ENCODE data around the gene ZFHX3.

The ZFHX3 gene

DNA sequence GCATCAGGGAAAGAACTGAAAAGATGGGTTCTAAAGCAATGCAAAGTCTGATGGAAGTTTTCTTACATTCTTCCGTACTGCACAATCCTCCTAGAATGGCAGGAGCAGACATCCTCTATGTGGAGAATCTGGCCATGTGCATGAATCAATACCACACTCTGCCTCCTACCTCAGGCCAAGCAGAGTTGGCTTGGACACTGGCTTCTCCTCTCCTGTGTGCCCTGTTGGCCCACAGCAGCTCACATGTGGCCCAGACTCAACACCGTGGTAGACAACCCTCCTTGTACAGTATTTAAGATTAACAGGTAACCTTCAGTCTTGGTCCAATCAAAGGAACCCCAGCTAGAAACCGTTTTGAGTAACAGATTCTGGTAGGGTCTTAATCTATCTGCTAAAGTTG, 101.9 kb downstream of the ZFHX3 start:
- DNase-seq, result no peak

DNA sequence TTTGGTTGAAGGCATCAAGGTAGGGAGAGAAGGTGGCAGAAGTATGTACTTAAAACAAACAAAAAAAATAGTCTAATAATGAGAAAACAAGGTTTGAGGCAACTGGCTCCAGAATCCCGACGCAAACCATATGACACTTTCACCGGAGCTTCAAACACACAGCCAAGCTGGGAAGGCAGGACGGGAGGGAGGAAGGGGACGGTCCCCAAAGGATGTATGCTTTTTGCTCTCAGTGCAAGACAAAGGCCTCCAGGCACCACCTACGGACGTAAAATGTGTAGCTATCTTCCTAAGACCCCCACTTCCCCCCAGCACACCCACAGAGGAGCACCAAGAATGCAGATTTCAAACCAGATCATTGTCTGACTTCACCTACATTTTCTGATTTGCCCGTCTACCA, 102.3 kb downstream of the ZFHX3 start:
- no peak for DNase-seq

DNA sequence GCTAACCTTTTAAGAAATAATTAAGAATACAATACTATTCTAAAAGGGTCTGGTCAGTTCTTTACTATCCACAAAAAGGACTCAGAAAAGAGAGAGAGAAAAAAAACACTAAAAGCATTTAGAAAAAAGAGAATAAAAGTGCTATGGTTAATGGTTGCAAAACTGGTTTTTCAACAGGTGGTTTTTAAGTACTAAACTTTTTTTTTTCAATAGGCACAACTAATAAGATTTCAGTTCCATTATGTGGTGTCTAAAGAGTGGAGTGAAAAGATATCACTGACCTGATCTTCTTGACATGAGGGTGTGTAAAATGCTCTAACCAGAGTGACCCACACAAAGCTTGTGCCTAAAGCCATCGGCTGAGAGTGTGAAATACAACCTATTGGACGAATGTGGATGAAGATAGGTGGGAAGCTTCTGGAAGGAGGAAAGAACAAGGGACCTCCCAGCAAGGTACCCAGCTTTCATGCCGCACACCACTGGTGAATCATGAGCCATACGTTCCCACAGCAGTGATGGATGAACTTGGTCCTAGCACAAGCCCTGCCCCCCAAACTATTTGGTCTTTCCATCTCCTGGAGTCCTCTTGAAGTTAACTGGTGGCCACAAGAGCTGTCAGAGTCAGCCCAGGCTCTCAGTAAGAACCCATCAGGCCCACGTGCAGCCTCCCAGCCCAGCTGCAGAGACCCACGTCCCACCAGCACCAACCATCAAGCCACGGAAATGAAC, 103.0 kb downstream of the ZFHX3 start:
- no peak for DNase-seq

DNA sequence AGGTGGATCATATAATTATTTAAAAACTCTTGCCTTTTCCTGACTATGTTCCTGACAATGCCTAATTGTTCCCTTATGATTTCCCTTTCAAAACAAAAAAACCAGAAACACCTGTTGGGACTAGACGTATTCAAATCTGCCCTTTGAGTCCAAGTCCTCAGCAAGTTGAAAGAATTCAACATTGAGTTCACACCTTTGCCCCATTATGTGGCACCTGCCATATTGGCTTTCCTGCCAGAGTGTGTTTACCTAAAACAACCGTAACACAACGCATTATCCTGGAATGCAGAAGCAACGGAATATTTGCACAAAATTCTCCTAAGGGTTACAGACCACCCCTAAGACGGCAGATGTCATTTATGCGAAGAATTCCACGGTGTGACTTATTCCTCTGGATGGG, 105.9 kb downstream of the ZFHX3 start:
- DNase-seq, result no peak

DNA sequence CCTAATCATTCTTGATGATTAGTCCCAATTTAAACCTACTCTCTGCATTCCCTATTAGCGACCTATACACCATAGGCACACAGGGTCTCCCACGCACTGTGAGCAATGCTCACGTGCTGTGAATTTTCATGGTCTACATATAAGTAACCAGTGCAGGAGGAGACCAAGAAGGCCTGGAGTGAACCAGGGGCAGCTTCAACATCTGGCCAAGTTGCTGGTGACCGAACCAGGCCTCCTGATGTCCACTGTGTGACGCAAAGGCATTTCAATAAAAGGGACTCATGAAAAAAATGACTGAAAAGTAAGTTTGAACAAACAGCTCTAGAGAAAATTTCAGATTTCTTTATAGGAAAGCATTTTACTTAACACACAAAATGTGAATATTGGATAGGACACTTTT, 107.0 kb downstream of the ZFHX3 start:
- DNase-seq, result no peak

DNA sequence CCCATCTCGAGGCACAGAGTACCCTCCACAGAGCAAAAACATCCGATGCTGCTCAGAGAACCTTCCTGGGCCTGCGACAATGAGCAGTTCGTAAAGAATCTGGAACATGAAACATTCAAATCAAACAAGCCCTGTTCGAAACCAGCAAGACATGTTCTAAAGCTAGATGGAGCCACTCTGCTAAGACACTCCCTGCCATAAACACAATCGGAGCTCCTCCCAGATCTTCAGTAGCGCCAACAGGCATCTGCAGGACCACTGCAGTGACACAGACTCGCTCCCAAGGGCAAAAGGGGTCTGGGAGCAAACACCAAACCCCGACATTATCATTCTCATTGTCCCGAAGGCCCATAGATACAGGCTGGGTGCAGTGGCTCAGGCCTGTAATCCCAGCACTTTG, 108.7 kb downstream of the ZFHX3 start:
- no peak for DNase-seq

DNA sequence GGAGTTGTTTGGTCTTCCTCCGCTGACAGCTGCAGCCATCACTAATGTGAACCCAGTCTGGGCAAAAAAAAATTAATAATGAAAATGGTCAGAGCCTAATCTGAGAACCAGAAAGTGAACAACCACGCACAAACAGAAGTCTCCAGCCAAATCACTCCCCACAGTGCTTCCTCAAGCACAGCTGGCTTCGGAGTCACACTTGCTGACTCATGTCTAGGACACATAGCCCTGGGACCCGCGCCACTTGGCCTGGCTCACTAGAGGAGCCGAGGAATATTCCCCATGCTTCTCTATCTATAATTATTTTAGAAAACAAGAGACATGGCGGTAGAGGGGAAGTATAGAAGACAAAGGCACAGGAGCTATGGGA, 109.1 kb downstream of the ZFHX3 start:
- DNase-seq, result peak; percentile 28

DNA sequence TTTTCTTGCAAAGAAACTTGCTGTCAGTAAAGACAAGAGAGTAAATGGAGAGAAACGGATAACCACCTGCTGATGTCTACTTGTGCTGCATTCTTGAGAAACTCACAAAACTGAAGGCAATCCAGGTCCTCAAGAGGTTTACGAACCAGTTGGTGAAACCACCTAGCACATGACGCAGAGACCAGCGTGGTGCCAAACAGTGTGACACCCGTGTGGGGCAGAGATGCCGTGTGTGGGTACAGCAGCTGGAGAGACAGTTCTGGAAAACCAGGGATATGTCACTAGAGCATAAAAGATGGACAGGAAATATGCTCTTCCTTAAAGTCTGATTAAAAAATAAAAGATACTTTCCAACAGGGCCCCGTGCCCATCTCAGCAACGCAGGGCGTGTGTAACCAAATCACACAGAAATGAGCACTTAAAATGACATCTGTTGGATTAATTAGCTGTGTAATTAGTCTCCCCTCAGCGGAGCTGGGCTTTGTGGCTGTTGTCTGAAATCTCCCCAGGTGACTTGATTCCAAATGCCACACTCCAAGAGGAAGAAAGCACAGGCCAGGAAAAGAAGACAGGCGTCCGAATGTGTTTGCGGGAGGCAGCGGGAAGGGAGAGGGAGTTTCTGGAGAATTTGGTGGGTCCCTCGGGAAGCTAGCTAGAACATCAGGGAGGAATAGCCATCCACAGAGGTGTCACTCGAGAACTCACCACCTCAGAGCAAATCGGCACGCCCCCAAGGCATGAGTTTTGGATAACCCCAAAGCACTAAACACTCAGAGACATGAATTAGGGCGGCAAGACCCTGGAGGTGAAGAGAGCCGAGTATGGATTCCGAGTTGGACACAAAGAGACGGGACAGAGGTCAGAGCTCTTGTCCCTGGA, 109.8 kb downstream of the ZFHX3 start:
- DNase-seq, result no peak

DNA sequence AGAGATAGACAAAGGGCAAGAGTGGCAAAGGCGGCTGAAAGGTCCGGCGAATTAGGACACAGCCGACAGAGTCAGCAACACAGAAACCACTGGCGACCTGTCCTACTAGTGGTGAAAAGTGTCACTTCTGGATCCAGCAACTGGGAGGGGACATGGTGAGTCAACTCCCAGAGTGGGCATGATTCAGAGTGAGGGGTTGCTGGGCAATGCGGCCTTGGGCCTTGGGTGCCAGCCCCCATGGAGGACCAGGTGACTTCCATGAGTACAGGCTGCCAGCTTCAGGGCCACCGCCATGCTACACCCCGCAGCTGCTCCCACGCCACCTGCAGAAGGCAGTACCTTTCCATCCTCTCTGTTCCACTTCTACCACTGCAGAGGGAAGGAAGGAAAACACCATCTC, 110.6 kb downstream of the ZFHX3 start:
- DNase-seq, result no peak

DNA sequence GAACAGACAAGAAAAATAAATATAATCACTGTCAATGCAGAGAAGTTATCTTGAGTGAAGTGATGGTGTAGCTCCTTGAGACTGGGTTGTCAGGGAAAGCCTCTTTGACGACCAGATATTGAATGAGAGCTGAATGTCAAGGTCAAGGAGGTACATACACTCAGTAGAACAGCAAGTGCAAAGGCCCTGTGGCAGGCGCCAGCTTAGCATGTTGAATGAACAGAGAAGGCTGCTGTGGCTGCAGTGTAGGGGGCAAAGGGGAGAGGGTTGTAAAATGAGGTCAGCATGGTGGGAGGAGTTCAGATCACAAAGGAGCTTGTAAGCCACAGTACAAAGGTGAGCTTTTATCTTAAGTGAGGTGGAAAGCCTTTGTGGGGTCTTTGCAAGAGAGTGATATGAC, 111.5 kb downstream of the ZFHX3 start:
- DNase-seq, result no peak

DNA sequence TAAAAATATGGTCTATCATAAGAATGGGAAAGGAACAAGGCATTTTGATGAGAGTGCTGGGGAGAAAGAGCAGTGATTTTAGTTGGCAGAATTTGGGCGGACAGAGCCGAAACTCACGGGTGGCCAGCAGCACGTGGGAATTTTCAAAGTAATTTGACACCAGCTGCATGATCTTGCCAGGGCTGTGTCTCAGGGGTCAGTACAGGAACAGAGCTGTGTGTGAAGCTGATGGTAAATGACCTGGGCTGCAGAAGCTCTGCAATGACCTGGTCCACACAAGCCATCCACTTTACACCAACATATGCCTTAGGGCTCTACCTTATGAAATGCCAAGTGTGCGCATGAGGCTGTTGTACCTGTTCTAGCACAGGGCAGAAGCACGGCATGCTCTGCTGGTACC, 112.0 kb downstream of the ZFHX3 start:
- no peak for DNase-seq

DNA sequence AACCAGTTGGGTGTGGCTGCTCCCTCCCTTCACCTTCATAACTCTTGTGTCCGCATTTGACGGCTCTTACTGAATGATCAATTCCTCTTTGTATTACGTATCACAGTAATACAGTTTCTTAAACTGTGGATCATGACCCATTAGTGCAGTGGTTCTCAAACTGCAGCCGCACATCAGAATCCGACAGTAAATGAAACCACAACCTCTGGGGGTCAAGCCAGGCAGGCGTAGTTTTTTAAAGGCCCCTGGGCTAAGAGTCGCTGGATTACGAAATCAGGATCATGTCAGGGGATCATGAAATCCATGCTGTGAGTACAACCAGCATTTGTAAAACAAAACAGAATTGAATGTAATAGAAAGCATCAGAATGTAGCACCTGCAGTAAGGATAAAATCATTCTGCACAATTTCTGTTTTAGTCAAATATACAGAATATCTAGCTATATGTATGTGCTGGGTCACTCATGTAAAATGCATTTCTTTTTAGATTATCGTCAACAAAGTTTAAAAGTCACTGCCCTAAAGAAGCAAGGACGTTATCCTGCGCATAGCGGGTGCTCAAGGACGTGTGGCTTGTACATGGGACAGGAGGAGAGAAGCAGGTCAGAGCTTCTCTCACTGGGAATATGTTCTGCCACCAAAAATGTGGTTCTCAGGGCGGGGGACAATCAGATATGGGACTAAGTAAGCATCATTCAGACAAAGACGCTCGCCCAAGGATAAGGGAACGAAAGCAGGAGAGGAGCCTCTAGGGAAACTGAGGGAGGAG, 113.1 kb downstream of the ZFHX3 start:
- no peak for DNase-seq

DNA sequence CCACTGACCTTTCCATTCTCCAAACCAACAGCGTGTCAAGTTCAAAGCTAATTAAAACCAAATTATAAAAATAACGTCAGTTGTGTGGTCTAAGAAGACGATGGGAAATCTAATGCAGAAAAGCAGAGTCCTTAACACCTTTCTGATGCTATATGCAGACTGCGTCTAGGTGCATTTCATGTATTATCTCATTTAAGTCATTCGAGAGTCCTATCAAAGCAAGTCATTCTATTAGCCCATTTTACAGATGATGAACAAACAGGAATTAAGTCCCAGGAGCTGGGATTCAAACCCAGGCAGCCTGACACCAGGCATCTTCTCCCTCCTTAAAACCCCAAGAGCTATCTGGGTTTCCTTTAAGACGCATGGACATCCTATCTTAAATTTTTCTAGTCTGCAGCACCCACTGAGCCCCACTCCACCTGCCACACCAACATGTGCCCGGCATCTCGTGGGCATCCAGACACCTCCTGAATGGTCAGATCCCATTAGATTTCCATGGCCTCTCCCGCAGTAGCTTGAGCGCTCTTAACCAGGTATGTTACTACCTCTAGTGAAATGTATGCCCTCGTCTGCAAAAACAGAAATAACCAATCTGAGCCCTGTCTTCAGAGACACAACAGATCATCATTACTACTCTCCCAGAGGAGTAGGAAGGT, 115.1 kb downstream of the ZFHX3 start:
- DNase-seq, result no peak

DNA sequence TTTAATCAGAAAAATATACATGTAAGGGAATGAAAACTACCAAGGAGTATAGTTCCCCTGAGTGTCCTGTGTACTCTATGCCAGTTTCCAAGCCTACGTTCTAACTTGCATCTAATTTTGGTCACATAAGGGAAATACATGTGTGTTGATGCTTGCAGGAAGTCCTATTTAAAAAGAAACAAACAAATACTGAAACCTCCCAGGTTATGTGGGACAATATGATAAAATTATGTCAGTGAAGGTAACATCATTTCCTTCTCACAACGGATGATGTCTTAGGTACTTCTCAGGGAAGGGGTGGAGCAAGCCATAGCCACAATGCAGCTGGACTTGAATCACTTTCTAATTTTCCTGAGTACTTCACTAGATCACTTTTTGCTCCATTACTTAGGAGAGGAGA, 115.9 kb downstream of the ZFHX3 start:
- DNase-seq, result no peak

DNA sequence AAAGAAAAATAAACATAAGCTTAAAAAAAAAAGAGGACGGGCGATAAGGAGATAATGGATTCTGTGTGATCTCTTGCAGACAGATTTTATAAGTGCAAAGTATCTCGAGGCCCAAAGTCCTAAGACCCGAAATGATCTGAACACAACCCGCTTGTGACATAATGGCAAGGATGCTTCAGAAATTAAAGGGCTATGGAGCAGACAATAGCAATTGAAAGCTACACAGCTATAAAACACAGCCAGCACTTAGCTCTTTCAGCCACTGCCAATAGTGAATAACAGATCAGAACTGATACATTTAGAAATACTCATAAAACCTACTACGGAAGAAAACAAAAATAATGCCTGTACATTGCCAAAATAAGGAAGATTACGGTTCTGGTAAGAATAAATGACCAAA, 117.5 kb downstream of the ZFHX3 start:
- DNase-seq, result no peak

DNA sequence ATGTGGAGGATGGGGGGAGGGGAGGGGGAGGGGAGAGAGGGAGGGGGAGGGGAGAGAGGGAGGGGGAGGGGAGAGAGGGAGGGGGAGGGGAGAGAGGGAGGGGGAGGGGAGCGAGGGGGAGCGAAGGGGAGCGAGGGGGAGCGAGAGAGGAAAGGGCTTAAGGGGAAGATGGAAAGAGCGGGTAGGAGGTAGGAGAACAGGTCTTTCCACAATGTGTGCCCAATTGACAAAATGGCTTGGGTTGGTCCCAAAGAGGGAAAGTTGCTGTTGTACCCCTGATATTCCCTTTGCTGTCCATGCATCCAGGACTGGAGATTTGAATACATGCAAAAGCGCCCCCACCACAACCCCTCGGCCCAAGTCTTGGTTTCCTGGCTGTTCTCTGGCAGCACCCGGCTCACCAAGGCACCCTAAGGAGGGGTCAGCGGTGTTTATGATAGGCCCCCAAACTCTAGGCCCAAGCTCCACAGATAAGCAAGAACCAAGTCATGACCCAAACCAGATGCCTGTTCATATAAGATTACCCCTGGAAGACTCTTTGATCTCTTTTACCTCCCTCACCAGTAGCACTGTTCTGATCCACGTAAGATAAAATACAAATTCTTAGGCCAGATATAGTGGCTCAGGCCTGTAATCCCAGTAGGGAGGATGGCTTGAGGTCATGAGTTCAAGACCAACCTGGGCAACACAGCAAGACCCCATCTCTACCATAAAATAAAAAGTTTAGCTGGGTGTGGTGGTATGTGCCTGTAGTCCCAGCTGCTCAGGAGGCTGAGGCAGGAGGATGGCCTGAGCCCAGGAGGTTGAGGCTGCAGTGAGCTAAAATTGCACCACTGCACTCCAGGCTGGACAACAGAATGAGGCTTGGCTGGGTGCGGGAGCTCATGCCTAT, 119.6 kb downstream of the ZFHX3 start:
- no peak for DNase-seq

DNA sequence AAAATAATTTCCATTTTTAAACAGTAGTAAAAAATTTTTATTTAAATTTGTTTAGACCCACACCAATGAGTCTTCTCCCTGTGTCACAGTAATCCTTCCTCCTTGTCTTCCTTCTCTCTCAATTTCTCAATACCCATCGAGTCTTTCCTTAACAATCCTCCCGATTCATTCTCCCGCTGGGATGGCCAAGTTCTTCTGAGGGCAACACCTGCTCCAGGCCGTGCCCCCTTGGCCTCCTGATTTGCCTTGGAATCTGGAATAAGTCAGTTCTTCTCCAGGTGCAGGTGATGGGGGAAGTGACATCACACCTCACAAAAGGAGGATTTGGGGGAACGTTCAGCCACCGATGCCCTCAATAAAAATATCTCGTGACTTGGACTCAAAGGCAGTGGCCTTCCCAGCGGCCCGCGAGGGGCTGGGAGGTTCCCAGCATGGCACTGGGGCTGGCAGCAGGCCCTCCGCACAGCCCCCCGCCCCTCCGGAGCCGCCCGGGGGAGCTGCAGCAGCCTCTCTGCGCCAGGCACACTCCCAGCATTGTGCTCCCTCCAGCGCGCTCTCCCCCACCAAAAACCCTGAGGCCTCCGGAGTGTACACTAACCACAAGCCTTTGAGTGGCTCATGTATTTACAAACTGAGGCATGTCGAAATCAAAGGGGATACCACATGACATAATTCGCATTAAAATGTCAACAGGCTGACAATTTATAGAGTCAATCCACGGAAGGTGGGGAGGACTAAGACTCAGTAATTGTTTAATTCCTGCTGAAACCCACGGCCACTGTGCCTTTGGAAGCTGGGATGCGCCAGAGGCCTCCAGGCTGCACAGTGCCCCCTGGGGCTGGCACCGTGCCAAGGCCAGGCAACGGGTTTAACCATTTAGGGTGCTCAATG, 120.5 kb downstream of the ZFHX3 start:
- DNase-seq, result no peak

DNA sequence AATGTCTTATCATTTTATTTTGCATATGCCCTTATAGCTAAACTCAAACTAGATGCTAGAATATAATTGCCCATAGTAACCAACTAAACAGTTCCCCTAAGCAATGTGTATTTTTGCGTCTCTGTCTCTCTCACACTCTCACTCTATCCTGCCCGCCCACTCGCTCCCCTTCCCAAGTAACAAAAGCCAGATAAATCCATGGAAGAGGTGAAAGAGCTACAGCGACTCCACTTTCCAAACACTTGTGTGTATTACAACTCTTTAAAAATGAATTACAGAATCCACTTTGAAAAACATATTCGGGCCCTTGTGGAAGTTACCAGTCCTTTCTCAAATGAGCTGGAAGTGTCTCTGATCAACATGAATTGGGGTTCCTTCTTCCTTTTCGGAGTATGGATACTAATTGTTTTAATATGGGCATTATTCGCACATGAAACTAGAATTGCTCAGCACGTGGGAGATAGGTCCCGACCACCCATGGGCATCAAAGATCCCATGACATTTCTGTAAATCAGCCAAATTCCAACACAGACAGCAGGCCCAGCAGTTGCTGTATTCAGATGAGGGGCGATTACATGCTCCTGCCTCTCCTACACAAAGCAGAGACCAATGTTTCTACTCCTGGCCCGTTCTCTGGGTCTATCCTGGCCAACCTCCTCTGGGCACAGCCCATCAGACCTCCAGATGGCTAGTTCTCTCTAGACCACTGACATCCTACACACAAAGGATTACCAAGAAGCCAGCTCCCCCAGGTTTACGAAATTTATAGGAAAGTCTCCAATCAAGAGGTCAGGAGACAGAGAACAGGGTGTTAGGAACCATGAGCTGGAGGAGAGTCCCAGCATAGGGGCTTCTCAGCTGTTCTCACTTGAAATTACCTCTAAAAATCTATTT, 121.5 kb downstream of the ZFHX3 start:
- DNase-seq, result no peak

DNA sequence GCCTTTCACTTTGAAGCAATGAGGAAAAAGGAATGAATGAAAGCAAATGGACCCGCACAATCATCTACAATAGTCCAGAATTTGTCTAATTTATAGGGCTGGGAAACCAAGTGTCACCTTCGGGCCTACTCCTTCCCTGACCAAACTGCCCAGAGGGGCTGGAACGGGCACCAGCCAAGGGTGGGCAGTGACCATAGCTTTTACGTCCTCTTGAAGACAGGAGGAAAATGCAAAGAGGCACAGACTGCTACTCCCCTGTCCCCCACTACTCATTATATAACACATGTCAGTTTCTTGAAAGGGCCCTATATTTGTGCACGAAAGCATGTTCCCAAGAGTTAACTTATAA, 122.3 kb downstream of the ZFHX3 start:
- DNase-seq, result no peak
